H9 (cell line): ENCODE measurements around the gene NBPF26. TPM values are rescaled to one million over a fixed set of nuclear protein-coding genes. Genes with fewer than 3 reads are reported as not detected.
A peak's percentile ranks its signal among the peaks of the same experiment; 100 is the strongest.
"Not testable (repeated sequence)": the region's sequence is repeated elsewhere in the genome, so short reads cannot be mapped to it uniquely, and the experiment has no call there.

ENCODE experiments used
- DNase-seq: peaks from one replicate; pipeline ENCODE4 v3.0.0-alpha.2; 2017
- H2AFZ ChIP-seq: one replicate; pipeline ENCODE4 v1.6.1; 2013; ENCODE audit warnings: mild to moderate bottlenecking, low read length, control low read depth, moderate library complexity
- H2AK5ac ChIP-seq: 2 replicates; pipeline ENCODE4 v1.6.1; 2013; ENCODE audit warnings: low read length, control low read depth, mixed read lengths; ENCODE audit not compliant: insufficient read length
- H2BK120ac ChIP-seq: one replicate; pipeline ENCODE4 v1.6.1; 2013; ENCODE audit warnings: low read depth, mild to moderate bottlenecking, low read length, control low read depth, inconsistent platforms; ENCODE audit not compliant: poor library complexity, severe bottlenecking
- H2BK12ac ChIP-seq: 2 replicates; pipeline ENCODE4 v1.6.1; 2013; ENCODE audit warnings: low read length, control low read depth, mixed read lengths, low read depth; ENCODE audit not compliant: insufficient read length
- H2BK15ac ChIP-seq: 2 replicates; pipeline ENCODE4 v1.6.1; 2013; ENCODE audit warnings: low read depth, low read length, control low read depth
- H2BK20ac ChIP-seq: one replicate; pipeline ENCODE4 v1.6.1; 2013; ENCODE audit warnings: low read depth, mild to moderate bottlenecking, low read length, control low read depth, inconsistent platforms; ENCODE audit not compliant: poor library complexity, severe bottlenecking
- H2BK5ac ChIP-seq: 2 replicates; pipeline ENCODE4 v1.6.1; 2013; ENCODE audit warnings: low read length, control low read depth, mixed read lengths; ENCODE audit not compliant: insufficient read length
- H3K14ac ChIP-seq: 2 replicates; pipeline ENCODE4 v1.6.1; 2013; ENCODE audit warnings: low read length, control low read depth; ENCODE audit not compliant: insufficient read depth
- H3K18ac ChIP-seq: 2 replicates; pipeline ENCODE4 v1.6.1; 2013; ENCODE audit warnings: low read depth, mild to moderate bottlenecking, mixed read lengths, low read length, control low read depth; ENCODE audit not compliant: insufficient read length
- H3K23ac ChIP-seq: 2 replicates; pipeline ENCODE4 v1.6.1; 2013; ENCODE audit warnings: low read length, control low read depth, mixed read lengths, low read depth; ENCODE audit not compliant: insufficient read length
- H3K23me2 ChIP-seq: 2 replicates; pipeline ENCODE4 v1.6.1; 2013; ENCODE audit warnings: low read depth, mild to moderate bottlenecking, mixed read lengths, low read length, control low read depth; ENCODE audit not compliant: insufficient read length, poor library complexity, severe bottlenecking
- H3K27ac ChIP-seq: 2 replicates; pipeline ENCODE4 v1.5.1; 2013; ENCODE audit warnings: low read length, control low read depth, mixed read lengths, low read depth; ENCODE audit not compliant: insufficient read length
- H3K27me3 ChIP-seq: 2 replicates; pipeline ENCODE4 v1.6.1; 2013; ENCODE audit warnings: low read length, control low read depth, inconsistent platforms; ENCODE audit not compliant: insufficient read depth
- H3K4ac ChIP-seq: 2 replicates; pipeline ENCODE4 v1.6.1; 2013; ENCODE audit warnings: low read depth, mild to moderate bottlenecking, control low read depth, inconsistent platforms, low read length, moderate library complexity
- H3K4me1 ChIP-seq: 2 replicates; pipeline ENCODE4 v1.6.1; 2013; ENCODE audit warnings: low read length, control low read depth, inconsistent platforms; ENCODE audit not compliant: insufficient read depth
- H3K4me2 ChIP-seq: 2 replicates; pipeline ENCODE4 v1.6.1; 2013; ENCODE audit warnings: low read length, control low read depth, mixed read lengths; ENCODE audit not compliant: insufficient read length, insufficient read depth
- H3K56ac ChIP-seq: 2 replicates; pipeline ENCODE4 v1.6.1; 2013; ENCODE audit warnings: low read depth, mild to moderate bottlenecking, mixed read lengths, low read length, control low read depth; ENCODE audit not compliant: insufficient read length
- H3K79me1 ChIP-seq: 2 replicates; pipeline ENCODE4 v1.6.1; 2013; ENCODE audit warnings: low read depth, mild to moderate bottlenecking, moderate library complexity, low read length, control low read depth, inconsistent platforms; ENCODE audit not compliant: insufficient read depth, poor library complexity, severe bottlenecking
- H3K79me2 ChIP-seq: 2 replicates; pipeline ENCODE4 v1.6.1; 2013; ENCODE audit warnings: low read length, control low read depth, inconsistent platforms; ENCODE audit not compliant: insufficient read depth
- H3K9ac ChIP-seq: 2 replicates; pipeline ENCODE4 v1.6.1; 2013; ENCODE audit warnings: low read length, control low read depth, mixed read lengths; ENCODE audit not compliant: insufficient read length; ENCODE audit errors: extremely low read depth
- H3K9me3 ChIP-seq: one replicate; pipeline ENCODE4 v1.6.1; 2013; ENCODE audit warnings: low read depth, low read length, inconsistent platforms; ENCODE audit not compliant: control insufficient read depth
- H3T11ph ChIP-seq: one replicate; pipeline ENCODE4 v1.6.1; 2013; ENCODE audit warnings: mild to moderate bottlenecking, low read length, control low read depth, inconsistent platforms
- H4K20me1 ChIP-seq: one replicate; pipeline ENCODE4 v1.6.1; 2013; ENCODE audit not compliant: control insufficient read depth, insufficient read length, insufficient read depth
- H4K5ac ChIP-seq: 2 replicates; pipeline ENCODE4 v1.6.1; 2013; ENCODE audit warnings: low read depth, mild to moderate bottlenecking, mixed read lengths, low read length, control low read depth; ENCODE audit not compliant: insufficient read length
- H4K8ac ChIP-seq: replicated peaks from 2 replicates; pipeline ENCODE4 v1.6.1; 2013; ENCODE audit warnings: low read length, control low read depth, mixed read lengths, low read depth; ENCODE audit not compliant: insufficient read length
- H4K91ac ChIP-seq: 2 replicates; pipeline ENCODE4 v1.6.1; 2013; ENCODE audit warnings: low read depth, mild to moderate bottlenecking, moderate library complexity, mixed read lengths, low read length, control low read depth; ENCODE audit not compliant: insufficient read length
- H3K27ac Mint-ChIP-seq, 3 experiments: 2 replicates in 2 of 3; 3 replicates in 1 of 3; pipeline ENCODE4 v1.8.0; 2020 to 2021; ENCODE audit warnings: mixed read lengths in 3 of 3, mild to moderate bottlenecking in 1 of 3, moderate library complexity in 1 of 3
- H3K27me3 Mint-ChIP-seq: 2 replicates; pipeline ENCODE4 v1.8.0; 2021; ENCODE audit warnings: low read depth, mild to moderate bottlenecking, moderate library complexity, mixed read lengths
- H3K36me3 Mint-ChIP-seq, 3 experiments: 2 replicates in 2 of 3; 3 replicates in 1 of 3; pipeline ENCODE4 v1.8.0; 2020 to 2021; ENCODE audit warnings: low read depth in 3 of 3, mixed read lengths in 3 of 3; ENCODE audit not compliant: insufficient read depth in 1 of 3
- H3K4me1 Mint-ChIP-seq, 2 experiments: 2 replicates each; pipeline ENCODE4 v1.8.0; 2020; ENCODE audit warnings: mixed read lengths in 2 of 2
- H3K4me3 Mint-ChIP-seq, 2 experiments: 2 replicates in 1 of 2; 3 replicates in 1 of 2; pipeline ENCODE4 v1.8.0; 2020 to 2021; ENCODE audit warnings: mild to moderate bottlenecking in 2 of 2, mixed read lengths in 2 of 2, moderate library complexity in 1 of 2
- H3K9me3 Mint-ChIP-seq, 2 experiments: 2 replicates in 1 of 2; 3 replicates in 1 of 2; pipeline ENCODE4 v1.8.0; 2020; ENCODE audit warnings: mild to moderate bottlenecking in 2 of 2, mixed read lengths in 2 of 2, moderate library complexity in 1 of 2
- WGBS: extraction: QIAGEN DNeasy Blood & Tissue Kit; methylation state at CpG from one replicate; pipeline ENCODE4 v1.1.7; 2013; ENCODE audit warnings: missing lambda C conversion rate, low lambda C conversion rate, mixed read lengths; ENCODE audit not compliant: insufficient read length; ENCODE audit errors: extremely low coverage; 5-methylcytosine and 5-hydroxymethylcytosine counted together
- long read RNA-seq: library from polyadenylated mRNA; unstranded; transcript quantifications from one replicate; pipeline ENCODE4 v2.0.0, GENCODE V29; 2020
- total RNA-seq: library from RNA; stranded (reverse); gene quantifications from 2 replicates; pipeline ENCODE4 v1.2.1, GENCODE V29; 2021

The NBPF26 gene
- 8.8 and 9.9 TPM in 2 replicates for total RNA-seq
- long read RNA-seq, partial matches to known transcripts = 3 of 4 reads
- long read RNA-seq, other reads (novel, unspliced or antisense) = 1 of 4 reads

DNA sequence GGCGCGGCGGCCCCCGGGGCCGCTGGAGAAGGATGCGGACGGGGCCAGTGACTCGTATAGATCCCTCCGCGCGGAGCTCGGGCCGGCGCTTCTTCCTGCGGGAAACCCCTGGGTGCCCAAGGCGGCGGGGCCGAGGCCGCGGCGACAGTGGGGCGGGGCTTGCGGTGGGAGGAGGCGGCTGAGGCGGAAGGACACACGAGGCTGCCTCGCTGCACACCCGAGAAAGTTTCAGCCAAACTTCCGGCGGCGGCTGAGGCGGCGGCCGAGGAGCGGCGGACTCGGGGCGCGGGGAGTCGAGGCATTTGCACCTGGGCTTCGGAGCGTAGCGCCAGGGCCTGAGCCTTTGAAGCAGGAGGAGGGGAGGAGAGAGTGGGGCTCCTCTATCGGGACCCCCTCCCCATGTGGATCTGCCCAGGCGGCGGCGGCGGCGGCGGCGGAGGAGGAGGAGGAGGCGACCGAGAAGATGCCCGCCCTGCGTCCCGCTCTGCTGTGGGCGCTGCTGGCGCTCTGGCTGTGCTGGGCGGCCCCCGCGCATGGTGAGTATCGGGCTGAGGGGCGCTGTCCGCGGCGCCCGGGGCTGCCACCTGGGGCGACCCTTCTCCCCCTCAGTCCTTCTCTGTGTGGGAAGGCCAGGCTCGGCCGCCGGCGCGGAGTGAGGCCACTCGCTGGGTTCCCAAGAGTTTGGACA lies at the start of gene NBPF26:
Gene NBPF26, plus strand, starts transcription at position 231 of the 688 bp plus-strand sequence.
- not testable (repeated sequence) for H3K9me3 Mint-ChIP-seq, H3K23me2 ChIP-seq, H3K27me3 Mint-ChIP-seq, H3K79me2 ChIP-seq, H2BK5ac ChIP-seq, H4K5ac ChIP-seq, H2BK20ac ChIP-seq, H3K4ac ChIP-seq, H2BK120ac ChIP-seq, H3K56ac ChIP-seq, H2AFZ ChIP-seq, H3K27me3 ChIP-seq, H3K4me1 Mint-ChIP-seq, H3K4me1 ChIP-seq, H2BK15ac ChIP-seq, H3K27ac Mint-ChIP-seq, H4K8ac ChIP-seq, H2AK5ac ChIP-seq, H3K18ac ChIP-seq, H4K91ac ChIP-seq, H3K27ac ChIP-seq, H2BK12ac ChIP-seq, H3K36me3 Mint-ChIP-seq, H3K9ac ChIP-seq, H3K9me3 ChIP-seq, H4K20me1 ChIP-seq, H3K23ac ChIP-seq, H3K14ac ChIP-seq, H3T11ph ChIP-seq, H3K79me1 ChIP-seq
- H3K4me2 ChIP-seq = peak within 1 kb of the TSS; percentile 16
- no CpG with 5 or more reads among the region's 74 CpGs for WGBS
- H3K4me3 Mint-ChIP-seq = peak within 1 kb of the TSS; percentile 66 to 73
- DNase-seq = peak; percentile 76

DNA sequence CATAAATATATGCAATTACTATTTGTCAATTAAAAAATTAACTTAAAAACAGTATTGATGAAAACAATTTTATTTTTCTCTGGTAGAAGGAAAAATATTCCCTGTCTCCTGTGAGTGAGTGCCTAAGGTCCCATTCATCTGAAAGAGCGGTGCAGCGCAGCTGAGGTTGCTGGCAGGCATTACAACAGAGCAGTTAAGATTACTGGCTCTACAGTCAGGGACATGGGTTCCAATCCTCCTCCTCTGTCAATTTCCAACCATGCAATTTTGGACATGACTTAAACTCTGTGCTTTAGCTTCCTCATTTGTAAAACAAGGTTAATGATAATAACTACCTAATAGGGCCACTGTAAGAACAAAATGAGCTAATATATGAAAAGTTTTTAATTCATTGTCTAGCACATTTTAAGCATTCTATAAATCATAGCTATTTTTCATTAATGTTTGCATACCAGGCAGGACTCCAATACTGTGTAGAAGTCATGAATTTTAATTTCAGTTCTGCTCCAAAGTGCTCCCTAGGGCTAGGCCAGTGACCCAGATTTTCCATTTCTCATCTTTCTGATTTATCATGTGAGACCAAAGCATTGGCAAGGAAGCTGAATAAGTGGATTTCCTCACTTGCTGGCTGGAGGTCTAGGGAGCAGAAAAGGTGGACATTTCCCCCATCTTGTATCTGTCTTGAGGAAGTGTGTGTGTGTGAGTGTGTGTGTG lies 43.5 kb upstream of the NBPF26 start:
- H3K18ac ChIP-seq, H4K5ac ChIP-seq, H2BK12ac ChIP-seq, H3K79me2 ChIP-seq, H3K27ac Mint-ChIP-seq, H3K23me2 ChIP-seq, H3K56ac ChIP-seq, H3K23ac ChIP-seq, H3K27me3 ChIP-seq, H4K20me1 ChIP-seq, H4K91ac ChIP-seq, DNase-seq, H3K4ac ChIP-seq, H4K8ac ChIP-seq, H3K27ac ChIP-seq, H2AK5ac ChIP-seq, H3K9me3 Mint-ChIP-seq, H2AFZ ChIP-seq, H2BK20ac ChIP-seq, H3K4me2 ChIP-seq, H3T11ph ChIP-seq, H3K9ac ChIP-seq, H2BK15ac ChIP-seq, H3K14ac ChIP-seq, H3K4me1 ChIP-seq, H2BK120ac ChIP-seq, H3K4me1 Mint-ChIP-seq, H3K36me3 Mint-ChIP-seq, H3K9me3 ChIP-seq, H3K79me1 ChIP-seq, H3K4me3 Mint-ChIP-seq, H3K27me3 Mint-ChIP-seq, H2BK5ac ChIP-seq: not testable (repeated sequence)
- WGBS = no CpG with 5 or more reads among the region's 2 CpGs
